DMS 273 treated with DMSO at 0.1 percent for 48 hours (cell line): ENCODE results near the gene PRKG1.
A peak's percentile ranks its signal among the peaks of the same experiment; 100 is the strongest.

ENCODE experiments used
- DNase-seq: peaks from one replicate; lab custom pipeline; 2025; lab: John Stamatoyannopoulos, UW

The PRKG1 gene

DNA sequence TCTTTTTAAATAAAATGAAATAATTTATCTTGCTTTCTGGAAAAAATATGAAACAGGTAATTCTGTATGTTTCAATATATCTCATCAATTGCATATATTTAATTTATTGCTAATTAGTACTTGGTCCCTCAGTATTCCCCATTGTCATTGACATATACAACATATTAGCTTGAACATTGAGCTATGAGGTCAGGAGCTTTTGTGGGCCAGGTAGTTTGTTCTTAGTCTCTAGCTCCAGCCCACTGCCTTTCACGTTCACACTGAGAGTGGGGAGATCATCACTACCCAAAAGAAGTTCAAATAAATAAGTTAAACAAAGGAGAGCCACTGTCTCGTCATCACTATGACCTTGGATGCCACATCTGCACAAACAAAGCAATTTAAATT lies 1185.1 kb downstream of the PRKG1 start:
- no peak for DNase-seq

DNA sequence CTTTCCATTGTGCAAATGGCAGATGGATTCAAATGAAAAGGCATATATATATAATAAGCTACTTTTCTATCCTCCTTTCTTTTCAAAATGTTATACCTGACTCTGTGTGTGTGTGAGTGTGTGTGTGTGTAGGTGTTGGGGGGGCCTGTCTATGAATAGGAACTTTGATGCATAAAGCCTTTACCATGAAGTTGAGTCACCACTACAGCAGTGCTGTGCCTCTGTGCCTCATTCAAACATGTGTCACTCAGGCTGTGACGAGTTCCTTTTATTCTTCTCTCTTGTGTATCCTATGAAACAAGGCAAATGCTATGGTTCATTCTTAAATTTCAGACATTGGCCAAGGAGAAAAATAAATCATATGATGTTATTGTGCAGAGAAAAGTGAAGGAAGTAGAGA lies 1187.1 kb downstream of the PRKG1 start:
- DNase-seq = no peak

DNA sequence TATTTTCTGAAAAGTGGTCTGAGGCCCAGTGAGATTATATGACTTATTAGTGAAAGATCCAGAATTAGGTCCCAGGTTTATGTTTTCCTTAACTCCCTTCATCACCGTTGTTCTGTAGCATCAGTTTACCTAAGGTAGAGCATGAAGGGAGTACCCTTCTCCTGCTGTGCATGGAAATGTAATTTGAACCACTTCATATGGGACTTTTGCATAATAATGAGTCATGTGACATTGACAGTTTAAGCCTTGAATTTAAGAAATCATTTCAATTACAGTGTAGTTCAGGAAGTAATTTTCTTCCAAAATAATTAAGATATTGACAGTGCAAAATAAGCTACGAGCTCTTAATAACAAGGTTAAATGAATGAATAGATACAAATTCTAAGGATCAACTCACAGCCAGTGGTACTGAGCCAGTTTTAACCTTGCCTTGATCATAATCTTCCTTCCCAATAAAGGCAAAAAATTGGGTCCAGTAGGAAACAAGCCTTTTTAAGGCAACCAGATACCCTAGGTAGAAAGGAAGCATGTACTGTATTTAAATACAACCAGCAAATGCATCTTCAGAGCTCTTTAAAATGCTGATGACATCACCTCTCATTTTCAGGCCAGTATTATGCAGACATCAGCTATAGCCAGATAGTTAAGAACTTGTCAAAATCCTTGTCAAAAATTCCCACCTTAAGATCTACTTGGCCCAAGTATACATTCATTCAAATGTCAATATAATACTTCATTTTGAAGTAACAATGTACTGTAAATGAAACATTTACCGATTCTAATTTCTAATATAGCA lies 1191.0 kb downstream of the PRKG1 start:
- DNase-seq = no peak

DNA sequence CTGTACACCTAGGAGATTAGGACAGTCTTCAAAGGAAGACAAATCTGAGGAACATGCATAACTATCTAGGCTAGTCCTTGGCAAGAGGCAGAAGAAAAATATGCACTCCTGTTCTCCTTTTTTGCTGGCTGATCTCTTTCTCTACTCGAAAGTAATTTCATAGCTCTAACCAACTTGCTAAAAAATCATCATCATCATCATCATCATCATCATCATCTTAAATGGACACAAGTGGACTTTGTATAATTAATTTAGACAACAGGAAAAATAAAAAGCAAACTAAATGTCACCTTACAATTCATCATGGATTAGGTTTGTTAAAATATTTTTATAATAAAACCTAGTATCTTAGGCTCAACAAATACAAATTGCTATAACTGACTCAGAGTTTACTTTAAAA lies 1192.6 kb downstream of the PRKG1 start:
- no peak for DNase-seq

DNA sequence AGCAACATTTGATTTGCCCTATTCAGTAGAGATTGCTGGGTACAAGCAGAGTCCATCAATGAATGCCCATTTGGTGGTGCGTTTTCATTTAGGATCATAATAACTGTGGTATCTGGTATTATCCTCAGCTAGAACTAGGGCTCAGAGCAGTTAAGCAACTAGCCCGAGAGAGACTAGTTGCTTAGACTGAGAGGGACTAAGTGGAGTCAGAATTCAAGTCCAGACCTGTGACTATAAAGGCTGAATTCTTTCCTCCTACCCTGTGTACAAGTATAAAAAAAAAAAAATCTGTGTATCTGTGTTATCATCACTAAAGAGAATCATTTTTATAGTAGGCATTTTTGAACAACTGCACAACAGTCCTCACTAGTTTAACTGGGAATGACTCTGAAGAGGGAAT lies 1194.5 kb downstream of the PRKG1 start:
- DNase-seq = no peak

DNA sequence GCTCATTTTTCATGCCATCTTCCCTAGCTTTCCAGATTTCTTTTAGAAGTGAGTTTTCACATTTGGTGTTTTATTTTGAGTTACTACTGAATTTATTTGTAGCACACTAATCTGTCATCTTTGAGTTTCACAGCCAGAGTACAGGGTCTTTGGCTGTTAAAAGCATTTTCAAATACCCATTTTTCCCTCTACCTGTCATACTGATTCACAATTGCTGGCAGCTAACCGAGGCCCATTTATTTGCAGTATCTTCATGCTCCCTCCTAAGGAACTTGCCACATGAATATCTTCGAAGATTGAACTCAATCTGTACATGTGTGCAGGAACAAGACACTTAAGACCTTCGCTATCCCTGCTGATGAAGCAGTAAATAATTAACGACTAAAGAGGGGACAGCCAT lies 1194.9 kb downstream of the PRKG1 start:
- no peak for DNase-seq

DNA sequence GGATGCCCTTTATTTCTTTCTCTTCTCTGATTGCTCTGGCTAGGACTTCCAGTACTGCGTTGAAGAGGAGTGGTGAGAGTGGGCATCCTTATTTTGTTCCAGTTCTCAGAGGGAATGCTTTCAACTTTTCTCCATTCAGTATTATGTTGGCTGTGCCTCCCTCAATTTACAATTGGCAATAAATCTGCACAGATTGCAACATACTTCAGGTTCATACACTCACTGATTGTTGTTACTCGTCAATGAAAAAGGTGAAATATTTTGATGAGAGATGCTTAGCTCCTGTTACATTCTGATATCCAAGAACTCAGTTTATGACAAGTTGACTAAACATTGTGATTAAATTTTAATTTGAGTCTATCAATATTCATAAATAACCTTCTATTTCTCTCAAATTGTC lies 1201.9 kb downstream of the PRKG1 start:
- DNase-seq = no peak

DNA sequence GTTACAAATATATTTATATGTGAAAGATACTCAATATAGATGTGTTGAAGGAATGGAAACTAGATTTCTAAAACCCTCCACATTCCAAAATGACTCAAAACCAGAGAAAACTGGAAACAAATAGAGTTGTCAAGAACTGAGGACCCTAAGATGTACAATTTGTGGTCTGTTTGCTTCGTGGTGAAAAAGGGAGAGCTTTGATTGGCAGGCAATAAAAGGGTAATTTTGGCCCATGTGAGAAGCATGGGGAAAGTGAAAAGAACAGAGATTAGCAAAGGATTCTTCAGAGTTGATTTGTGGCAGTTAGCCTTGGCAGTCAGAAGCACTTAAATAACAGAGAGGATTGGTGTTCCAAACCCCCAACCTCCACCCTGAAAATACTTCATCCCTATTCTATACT lies 1202.7 kb downstream of the PRKG1 start:
- DNase-seq = no peak

DNA sequence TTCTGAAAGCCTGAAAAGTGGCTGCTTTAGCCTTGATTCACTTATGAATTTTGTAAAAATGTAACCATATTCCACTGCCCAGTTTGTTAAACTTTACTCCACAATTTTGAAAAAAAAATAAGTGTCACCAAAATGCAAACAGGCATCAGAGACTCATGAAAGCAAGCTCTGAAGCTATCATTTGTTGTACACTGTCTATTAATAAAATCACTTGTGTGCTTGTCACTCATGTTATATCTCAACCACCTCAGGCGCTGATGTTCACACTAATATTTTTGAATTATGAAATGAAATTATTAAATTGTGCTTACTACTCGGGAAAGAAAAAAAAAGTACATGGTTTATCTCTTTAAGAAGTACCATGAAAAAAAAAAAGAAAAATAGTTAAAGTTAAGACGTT lies 1205.3 kb downstream of the PRKG1 start:
- DNase-seq = no peak

DNA sequence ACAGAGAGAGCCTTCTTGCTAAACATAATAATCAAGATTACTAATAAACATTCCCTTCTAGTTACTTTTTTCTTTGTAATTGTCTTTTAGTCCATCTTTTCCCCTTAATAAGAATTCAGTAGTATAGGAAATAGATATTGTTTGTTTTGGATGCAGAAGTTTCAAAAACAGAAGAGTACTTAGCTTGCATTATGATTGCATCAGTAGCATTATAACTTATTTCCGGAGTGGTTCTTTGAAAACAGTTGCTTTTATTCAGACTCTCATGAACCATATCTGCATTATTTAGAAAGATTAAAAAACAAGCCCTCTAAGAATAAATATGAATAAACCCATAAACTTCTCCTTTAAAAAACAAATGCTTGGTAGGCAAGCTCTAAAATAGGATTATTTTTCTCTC lies 1205.8 kb downstream of the PRKG1 start:
- no peak for DNase-seq

DNA sequence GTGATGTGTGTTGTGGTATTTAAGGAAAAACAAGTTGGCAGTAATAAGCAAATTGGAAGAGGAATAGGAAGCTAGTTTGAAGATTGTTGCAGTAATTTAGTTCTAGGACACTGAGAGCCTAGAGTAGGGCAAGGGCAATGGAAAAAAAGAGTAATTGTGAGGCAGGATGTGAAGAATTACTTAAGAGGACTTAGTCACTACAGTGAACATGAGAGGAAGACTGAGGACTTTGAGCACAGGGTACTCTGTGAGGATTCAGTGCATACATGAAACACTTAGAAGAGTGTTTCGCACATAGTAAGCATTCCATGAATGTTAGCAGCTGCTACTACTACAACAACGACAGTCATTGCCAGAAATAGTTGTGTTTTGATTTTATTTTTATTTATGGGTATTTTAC lies 1208.9 kb downstream of the PRKG1 start:
- DNase-seq = no peak

DNA sequence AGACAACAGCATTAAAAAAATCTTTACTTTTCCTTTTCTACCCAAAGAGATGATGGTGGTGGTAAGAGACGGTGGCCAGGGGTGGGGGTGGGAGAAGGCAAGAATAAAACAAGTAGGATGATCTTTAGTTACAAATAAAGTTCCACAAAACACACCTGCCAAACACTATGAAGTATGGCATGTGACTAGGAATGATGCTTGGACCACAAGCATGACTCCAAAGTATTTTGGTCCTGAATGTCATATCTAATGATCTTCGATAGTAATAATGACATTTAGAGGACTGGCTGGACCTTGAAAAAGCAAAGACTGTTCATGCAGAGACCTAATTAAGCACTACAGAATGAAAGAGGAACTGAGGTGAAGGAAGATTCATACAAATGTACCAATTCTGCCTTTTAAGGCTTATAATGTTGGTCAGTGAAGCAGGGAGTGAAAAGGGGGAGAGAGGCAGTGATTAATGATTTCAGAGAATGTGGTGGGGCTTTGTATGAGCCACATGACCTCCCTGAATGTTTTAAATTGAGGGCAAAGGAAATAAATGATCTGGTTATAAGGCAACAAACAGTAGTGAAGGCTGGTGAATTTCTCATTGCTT lies 1210.2 kb downstream of the PRKG1 start:
- no peak for DNase-seq

DNA sequence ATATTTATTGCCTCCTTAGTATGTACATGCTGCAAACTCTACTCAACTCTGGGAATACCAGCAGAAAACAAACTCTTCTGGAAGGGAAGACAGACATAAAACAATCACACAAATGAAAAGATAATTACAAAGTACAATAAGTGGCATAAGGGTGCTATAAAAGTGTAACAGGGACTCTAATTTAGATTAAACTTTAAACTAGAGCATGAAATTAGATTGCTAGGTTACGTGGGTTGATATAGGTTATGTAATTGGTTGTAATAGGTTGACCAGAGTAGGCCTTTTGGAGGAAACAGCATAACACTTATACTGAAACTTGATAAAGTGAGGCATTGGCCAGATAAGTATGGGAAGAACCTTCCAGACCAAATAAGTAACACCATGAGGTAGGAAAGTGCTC lies 1213.6 kb downstream of the PRKG1 start:
- no peak for DNase-seq

DNA sequence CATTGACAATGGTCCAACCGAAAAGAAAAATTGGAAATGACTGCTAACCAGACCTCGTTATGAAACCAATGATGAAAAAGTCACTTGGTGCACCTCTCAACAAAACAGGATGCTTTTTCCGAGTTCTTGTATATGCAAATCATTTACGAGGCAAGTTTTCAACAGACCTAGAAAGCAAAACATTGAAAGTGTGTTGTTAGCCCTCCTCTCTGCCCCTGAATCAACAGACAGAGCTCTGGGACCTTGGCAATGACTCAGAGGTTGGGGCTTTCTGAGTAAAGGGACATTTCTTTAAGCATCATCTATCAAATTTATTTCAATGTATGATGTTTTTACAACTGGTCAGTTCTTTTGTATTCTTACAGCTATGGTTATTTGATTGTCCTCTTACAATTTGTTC lies 1223.5 kb downstream of the PRKG1 start:
- no peak for DNase-seq

DNA sequence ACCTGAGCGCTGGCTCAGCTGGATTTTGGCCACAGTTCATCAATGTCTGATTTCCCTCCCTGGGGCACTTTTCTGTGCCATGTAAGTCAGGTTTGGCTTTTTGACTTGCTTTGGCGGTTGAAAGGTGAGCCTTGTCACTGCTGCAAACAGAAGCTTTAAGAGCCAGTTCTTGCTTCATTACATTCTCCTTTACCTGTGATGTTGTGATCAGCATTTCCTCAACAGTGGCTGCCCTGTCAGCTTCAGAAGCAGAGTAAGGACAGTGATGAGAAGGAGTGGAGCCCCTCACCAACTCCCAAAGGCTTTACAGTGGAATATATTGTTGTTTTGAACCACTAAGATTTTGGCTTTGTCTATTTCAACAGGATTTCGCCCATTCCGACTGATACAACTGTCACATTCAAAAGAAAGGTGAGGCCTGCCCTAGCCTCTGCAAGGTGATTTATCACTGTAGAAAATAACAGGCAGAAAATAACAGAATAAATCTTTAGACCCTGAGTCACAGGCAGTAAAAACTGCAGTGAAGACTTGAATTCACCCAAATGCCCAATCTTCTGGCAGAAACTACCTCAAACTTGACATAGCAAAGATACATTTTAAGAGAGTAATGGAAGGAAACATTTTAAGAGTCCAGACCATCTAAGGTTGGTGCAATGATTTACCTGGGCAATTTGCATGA lies 1226.5 kb downstream of the PRKG1 start:
- DNase-seq = no peak

DNA sequence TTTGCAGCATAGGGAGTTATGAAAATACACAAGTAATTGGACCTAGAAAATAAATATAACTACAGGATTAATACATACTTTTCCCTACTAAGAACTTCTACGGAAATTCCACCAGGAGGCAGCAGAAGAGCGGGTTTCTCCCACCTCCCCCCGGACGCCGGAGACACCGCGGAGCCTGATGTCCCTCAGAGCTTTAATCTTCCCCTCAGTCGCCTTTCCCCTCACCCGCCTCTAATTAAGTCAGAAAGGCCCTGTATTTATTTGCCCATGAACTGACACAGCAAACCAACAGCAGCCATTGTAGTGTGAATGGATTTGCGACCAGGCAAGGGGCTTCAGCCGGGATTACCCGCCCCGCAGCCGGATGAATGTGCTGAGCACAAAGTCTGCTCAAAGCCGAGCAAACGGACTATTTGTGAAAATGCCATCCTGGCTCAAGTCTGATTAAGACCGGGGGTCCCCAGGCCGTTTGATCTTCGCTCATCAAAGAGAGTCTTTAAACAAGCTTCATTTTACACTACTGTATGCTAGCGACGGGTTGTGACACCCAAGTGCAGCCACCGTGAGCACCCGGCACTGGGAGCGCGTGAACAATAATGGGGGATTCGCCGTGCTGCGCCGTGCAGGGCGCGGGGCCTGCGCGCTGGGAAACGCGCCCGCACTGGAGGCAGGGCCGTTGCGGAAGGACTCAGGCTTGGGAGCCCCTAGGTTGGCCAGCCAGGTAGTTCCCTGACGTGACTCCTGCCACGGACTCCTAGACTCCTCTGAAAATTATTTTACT lies 1234.2 kb downstream of the PRKG1 start:
- peak; percentile 3 for DNase-seq

DNA sequence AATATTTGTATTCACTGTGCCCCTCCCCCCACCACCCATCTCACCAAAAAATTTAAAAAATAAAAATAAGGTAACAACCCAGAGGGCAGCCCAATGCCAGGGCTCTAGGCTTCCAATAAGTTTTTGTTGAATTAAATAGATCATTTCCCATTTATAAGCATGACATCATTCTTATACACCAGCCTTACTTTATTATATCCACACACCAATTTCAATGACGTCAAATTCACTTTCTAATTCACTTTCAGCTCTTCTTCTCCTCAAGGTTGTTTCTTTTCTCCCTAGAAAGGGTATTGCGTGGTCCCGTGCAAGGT lies 1238.6 kb downstream of the PRKG1 start:
- no peak for DNase-seq

DNA sequence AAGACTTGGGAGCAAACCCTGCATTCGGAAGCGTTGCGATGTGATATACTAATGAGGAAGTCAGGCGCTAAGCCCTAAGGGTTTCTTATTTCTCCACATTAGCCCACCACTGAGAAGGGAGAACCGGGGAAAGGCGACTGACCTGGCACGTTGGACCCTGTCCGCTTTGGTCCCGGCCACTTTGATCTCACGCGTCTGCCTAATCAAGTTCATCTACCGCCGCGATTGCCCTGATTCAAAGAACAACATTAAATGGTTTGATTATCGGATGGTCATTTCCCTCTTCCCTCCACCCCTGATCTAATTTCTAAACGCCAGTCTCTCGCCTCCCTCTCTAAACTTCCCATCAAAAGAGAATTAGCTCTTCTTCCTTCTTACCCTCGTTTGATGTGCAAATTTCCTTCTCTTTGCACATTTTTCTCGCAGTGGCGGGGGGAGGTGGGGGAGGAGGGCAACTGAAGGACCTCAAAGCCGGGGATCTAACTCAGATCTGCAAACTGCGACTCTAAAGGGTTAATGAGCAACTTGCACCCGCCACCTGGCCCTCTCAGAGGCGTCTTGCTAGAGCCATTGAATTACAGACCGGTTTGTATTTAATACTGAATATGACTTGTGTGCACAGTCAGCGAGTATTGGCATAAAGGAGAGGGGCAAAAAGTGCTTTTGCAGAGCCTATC lies 1239.1 kb downstream of the PRKG1 start:
- no peak for DNase-seq

DNA sequence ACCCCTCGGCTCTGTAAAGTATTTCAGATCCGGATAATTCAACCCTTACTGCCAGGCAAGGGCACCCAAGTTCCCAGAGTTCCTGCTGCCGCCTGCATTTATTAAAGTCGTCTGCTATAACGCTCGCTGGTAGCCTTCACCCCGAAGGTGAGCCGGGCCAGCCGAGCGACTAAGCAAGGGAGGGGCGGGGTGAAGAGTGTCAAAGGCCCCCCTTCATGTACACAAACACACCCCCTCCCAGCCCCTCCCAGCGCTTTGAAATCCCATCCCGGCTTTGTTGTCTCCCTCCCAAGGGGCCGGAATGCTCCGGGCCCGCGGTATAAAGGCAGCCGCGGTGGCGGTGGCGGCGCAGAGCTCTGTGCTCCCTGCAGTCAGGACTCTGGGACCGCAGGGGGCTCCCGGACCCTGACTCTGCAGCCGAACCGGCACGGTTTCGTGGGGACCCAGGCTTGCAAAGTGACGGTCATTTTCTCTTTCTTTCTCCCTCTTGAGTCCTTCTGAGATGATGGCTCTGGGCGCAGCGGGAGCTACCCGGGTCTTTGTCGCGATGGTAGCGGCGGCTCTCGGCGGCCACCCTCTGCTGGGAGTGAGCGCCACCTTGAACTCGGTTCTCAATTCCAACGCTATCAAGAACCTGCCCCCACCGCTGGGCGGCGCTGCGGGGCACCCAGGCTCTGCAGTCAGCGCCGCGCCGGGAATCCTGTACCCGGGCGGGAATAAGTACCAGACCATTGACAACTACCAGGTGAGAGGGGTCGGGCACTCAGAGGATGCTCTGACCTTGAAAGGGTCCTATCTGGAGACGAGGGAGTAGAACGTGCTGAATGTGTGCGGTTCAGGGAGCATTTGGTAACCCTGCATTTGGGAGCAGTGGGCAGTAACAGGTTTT lies 1239.9 kb downstream of the PRKG1 start, which contains the start of gene DKK1:
TSS of gene DKK1 (plus strand) at position 349 of the 889 bp plus-strand sequence. CDS start at position 503, 154 bp downstream.
- DNase-seq = no peak

DNA sequence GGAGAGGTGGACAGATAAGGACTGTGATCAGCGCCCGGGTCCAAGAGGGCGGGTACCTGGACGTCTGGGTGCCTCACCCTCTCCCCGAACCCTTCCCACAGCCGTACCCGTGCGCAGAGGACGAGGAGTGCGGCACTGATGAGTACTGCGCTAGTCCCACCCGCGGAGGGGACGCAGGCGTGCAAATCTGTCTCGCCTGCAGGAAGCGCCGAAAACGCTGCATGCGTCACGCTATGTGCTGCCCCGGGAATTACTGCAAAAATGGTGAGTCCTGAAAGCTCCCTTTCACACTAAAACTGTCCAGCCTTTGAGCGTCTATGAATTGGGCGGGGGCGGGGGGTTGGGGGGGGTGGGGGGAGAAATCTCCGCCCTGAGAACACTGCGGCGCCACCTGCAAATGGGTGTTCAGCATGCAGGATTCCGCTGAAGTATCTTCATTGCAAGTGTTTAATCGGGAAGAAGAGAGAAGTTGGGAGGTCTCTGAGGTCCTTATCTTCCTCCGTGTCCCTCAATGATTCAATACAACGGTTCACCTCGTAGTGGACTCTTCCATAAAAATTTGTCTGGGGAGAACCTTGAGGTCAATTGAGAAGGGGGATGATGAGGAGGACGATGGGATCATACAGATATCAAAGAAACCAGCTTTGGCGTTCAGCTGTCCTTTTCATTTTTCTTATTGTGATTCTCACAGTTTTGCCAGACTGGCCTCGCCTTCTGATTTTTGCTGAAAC lies 1240.7 kb downstream of the PRKG1 start:
- no peak for DNase-seq
